ENCODE measurements around the gene CAPN9. TPM values are rescaled to one million over a fixed set of nuclear protein-coding genes. Genes with fewer than 3 reads are reported as not detected.

CAPN9 gene
- total and polyA plus RNA-seq, 5 experiments from 2014 or later: not detected

GRCh38 chr1:230743899-230744298 is 3.3 kb upstream of the CAPN9 start:
- ATAC-seq: no peak
- Mint-ChIP-seq H3K27me3 (peaks cover 4 to 17% (median 16%) of the 10 kb centered on the region in 5 donors), H3K4me3 (no peak overlapping the region), H3K4me1 (no peaks in the 10 kb centered on the region), H3K27ac (no peak overlapping the region), H3K36me3 (no peaks in the 10 kb centered on the region), H3K9me3 (no peaks in the 10 kb centered on the region)
- POLR2A ChIA-PET: no interaction called here
- no peak for DNase-seq

GRCh38 chr1:230744382-230744781 is 2.8 kb upstream of the CAPN9 start:
- DNase-seq: no peak
- POLR2A ChIA-PET: no interaction called here
- no peaks in the 10 kb centered on the region for H3K9me3 Mint-ChIP-seq
- H3K4me1 Mint-ChIP-seq: no peaks in the 10 kb centered on the region
- no peak overlapping the region for H3K27ac Mint-ChIP-seq
- no peaks in the 10 kb centered on the region for H3K36me3 Mint-ChIP-seq
- no peak for ATAC-seq
- peaks cover 4 to 16% (median 14%) of the 10 kb centered on the region in 5 donors for H3K27me3 Mint-ChIP-seq
- no peak overlapping the region for H3K4me3 Mint-ChIP-seq

DNA sequence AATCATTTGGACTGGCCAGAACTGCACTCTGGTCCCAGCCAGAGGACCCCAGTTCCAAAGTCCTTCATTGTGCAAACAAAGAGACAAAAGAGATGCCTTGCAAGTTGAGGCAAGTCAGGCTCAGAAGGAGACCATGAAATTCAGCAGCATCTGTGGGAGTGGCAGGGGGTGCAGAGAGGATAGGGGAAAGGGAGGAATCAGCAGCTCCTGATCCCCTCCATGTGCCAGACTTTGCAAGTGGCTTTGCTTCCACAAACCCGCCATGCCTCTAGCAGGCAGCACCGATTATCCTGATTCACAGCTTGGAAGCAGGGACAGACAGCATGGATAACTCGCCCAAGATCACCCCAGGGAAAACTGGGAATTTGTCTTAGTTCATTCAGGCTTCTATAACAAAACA is 2.1 kb upstream of the CAPN9 start:
- H3K36me3 Mint-ChIP-seq: no peaks in the 10 kb centered on the region
- no peak overlapping the region for H3K27ac Mint-ChIP-seq
- H3K4me1 Mint-ChIP-seq: no peaks in the 10 kb centered on the region
- no peaks in the 10 kb centered on the region for H3K9me3 Mint-ChIP-seq
- POLR2A ChIA-PET: no interaction called here
- DNase-seq (no peak), ATAC-seq (no peak)
- H3K4me3 Mint-ChIP-seq: no peak overlapping the region
- peaks cover 4 to 12% (median 8%) of the 10 kb centered on the region in 5 donors for H3K27me3 Mint-ChIP-seq

DNA sequence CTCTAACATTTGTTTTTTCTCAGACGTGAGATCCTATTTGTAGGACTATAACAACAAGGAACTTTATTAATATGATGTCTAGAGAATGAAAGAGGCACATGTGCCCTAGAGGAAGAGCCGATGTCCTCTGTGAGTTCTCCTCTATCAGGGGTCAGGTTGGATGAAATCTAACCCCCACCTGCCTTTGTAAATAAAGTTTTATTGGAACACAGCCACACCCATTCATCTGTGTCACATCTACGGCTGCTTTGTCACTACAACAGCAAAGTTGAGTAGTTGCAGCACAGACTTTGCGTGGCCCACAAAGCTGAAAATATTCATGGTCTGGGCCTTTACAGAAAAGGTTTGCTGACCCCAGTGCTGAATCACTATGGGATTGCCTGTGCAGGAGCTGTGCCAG is 571 bp upstream of the CAPN9 start:
- no peaks in the 10 kb centered on the region for H3K9me3 Mint-ChIP-seq
- H3K27me3 Mint-ChIP-seq: peaks cover 0 to 11% (median 5%) of the 10 kb centered on the region in 5 donors
- no peak for DNase-seq
- H3K4me1 Mint-ChIP-seq: peaks cover 0 to 2% (median 0%) of the 10 kb centered on the region in 4 donors
- H3K36me3 Mint-ChIP-seq: no peaks in the 10 kb centered on the region
- H3K27ac Mint-ChIP-seq: no peak overlapping the region
- H3K4me3 Mint-ChIP-seq: no peak overlapping the region
- POLR2A ChIA-PET: no interaction called here
- no peak for ATAC-seq

GRCh38 chr1:230747890-230748800 is 957 bp downstream of the CAPN9 start:
- Mint-ChIP-seq H3K4me1 (peaks cover 0 to 2% (median under 1%) of the 10 kb centered on the region in 4 donors), H3K9me3 (no peaks in the 10 kb centered on the region), H3K36me3 (no peaks in the 10 kb centered on the region), H3K4me3 (no peak overlapping the region), H3K27me3 (peaks cover 0 to 12% (median 5%) of the 10 kb centered on the region in 5 donors), H3K27ac (peak overlapping the region in 1 of 10 donors; percentile 15)
- POLR2A ChIA-PET: no interaction called here
- no peak for ATAC-seq
- DNase-seq: no peak

DNA sequence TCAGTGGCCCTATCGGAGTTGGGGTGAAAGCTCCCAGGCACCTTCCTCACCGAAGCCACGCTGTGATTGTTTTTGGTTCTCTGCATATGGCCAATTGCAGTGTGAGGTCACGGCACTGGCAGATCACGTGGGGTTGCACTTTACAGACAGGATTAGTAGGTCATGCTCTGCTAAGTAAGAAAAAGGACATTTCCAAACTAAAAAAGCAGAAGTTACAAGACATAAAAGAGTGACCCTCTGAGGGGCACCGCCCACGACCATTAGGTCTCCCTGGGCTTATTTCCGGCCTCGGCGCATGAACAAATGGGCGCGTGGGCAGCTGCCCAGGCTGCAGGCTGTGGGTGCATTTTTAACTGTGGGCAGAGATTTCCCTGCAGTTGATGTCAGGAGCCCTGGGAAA is 2.0 kb downstream of the CAPN9 start:
- peaks cover 0 to 8% (median 2%) of the 10 kb centered on the region in 4 donors for H3K4me1 Mint-ChIP-seq
- no peak overlapping the region for H3K27ac Mint-ChIP-seq
- H3K27me3 Mint-ChIP-seq: peaks cover 0 to 11% (median 5%) of the 10 kb centered on the region in 5 donors
- ATAC-seq: no peak
- no peaks in the 10 kb centered on the region for H3K9me3 Mint-ChIP-seq
- POLR2A ChIA-PET: no interaction called here
- H3K4me3 Mint-ChIP-seq: no peak overlapping the region
- no peaks in the 10 kb centered on the region for H3K36me3 Mint-ChIP-seq
- no peak for DNase-seq

- Mint-ChIP-seq H3K4me3 (no peak overlapping the region), H3K4me1 (peaks cover 0 to 8% (median 2%) of the 10 kb centered on the region in 4 donors), H3K27ac (peak overlapping the region in 1 of 10 donors; percentile 46), H3K27me3 (peaks cover 0 to 11% (median 5%) of the 10 kb centered on the region in 5 donors), H3K36me3 (no peaks in the 10 kb centered on the region), H3K9me3 (no peaks in the 10 kb centered on the region)
- ATAC-seq (no peak), DNase-seq (no peak)
- POLR2A ChIA-PET: no interaction called here
Observed at GRCh38 chr1:230749635-230750034, 2.4 kb downstream of the CAPN9 start.

GRCh38 chr1:230750576-230750975 is 3.4 kb downstream of the CAPN9 start:
- H3K27me3 Mint-ChIP-seq: peaks cover 0 to 13% (median 5%) of the 10 kb centered on the region in 5 donors

DNA sequence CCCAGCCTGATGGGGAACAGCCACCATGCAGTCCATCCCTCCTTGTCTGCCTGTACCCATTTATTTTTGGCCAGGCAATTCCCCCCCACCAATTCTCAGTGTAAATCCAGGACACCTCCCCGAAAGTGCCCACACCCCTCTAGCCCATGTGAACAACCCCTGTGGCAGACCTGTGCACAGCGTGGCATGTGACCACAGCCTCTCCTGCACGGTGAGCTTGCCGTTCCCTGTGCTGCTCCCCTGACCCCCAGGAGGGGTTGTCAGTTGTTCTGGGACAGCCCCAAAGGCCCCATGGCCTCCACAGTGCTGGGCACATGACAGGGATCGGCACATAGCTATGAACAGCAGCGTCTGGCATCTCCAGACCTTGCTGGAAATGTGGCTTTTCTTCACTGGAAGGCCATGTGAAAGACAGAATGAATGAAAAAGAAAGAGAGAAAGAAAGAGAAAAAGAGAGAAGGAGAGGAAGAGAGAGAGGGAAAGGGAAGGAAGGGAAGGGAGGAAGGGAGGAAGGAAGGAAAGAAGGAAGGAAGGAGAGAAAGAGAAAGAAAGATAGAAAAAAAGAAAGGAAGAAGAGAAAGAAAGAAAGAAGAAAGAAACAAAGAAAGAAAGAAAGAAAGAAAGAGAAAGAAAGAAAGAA is 3.9 kb downstream of the CAPN9 start:
- POLR2A ChIA-PET: no interaction called here
- Mint-ChIP-seq H3K27me3 (peaks cover 1 to 13% (median 10%) of the 10 kb centered on the region in 5 donors), H3K36me3 (no peaks in the 10 kb centered on the region), H3K4me3 (peak overlapping the region in 1 of 10 donors; percentile 13), H3K4me1 (peaks cover 0 to 8% (median 2%) of the 10 kb centered on the region in 4 donors), H3K27ac (no peak overlapping the region), H3K9me3 (no peaks in the 10 kb centered on the region)
- ATAC-seq (no peak), DNase-seq (no peak)

More at GRCh38 chr1:230750576-230750975, 3.4 kb downstream of the CAPN9 start:
- POLR2A ChIA-PET: no interaction called here
- Mint-ChIP-seq H3K9me3 (no peaks in the 10 kb centered on the region), H3K27ac (no peak overlapping the region), H3K4me1 (peaks cover 0 to 8% (median 2%) of the 10 kb centered on the region in 4 donors), H3K36me3 (no peaks in the 10 kb centered on the region), H3K4me3 (no peak overlapping the region)
- ATAC-seq: no peak
- no peak for DNase-seq

- DNase-seq: no peak
- Mint-ChIP-seq H3K27me3 (peaks cover 3 to 20% (median 17%) of the 10 kb centered on the region in 5 donors), H3K36me3 (no peaks in the 10 kb centered on the region), H3K4me1 (peaks cover 0 to 8% (median 2%) of the 10 kb centered on the region in 4 donors), H3K27ac (peak overlapping the region in 1 of 10 donors; percentile 24), H3K9me3 (no peaks in the 10 kb centered on the region), H3K4me3 (peak overlapping the region in 1 of 10 donors; percentile 33)
- ATAC-seq: no peak
- POLR2A ChIA-PET: no interaction called here
Observed at GRCh38 chr1:230752407-230752806, 5.2 kb downstream of the CAPN9 start.

GRCh38 chr1:230753191-230753585 is 6.0 kb downstream of the CAPN9 start:
- ATAC-seq (no peak), DNase-seq (no peak)
- Mint-ChIP-seq H3K27me3 (peaks cover 3 to 23% (median 17%) of the 10 kb centered on the region in 5 donors), H3K4me1 (peaks cover 0 to 8% (median 2%) of the 10 kb centered on the region in 4 donors), H3K36me3 (no peaks in the 10 kb centered on the region), H3K4me3 (peak overlapping the region in 3 of 10 donors; percentile 50 to 80 (median 66)), H3K27ac (peak overlapping the region in 1 of 10 donors; percentile 79), H3K9me3 (no peaks in the 10 kb centered on the region)
- POLR2A ChIA-PET: no interaction called here

DNA sequence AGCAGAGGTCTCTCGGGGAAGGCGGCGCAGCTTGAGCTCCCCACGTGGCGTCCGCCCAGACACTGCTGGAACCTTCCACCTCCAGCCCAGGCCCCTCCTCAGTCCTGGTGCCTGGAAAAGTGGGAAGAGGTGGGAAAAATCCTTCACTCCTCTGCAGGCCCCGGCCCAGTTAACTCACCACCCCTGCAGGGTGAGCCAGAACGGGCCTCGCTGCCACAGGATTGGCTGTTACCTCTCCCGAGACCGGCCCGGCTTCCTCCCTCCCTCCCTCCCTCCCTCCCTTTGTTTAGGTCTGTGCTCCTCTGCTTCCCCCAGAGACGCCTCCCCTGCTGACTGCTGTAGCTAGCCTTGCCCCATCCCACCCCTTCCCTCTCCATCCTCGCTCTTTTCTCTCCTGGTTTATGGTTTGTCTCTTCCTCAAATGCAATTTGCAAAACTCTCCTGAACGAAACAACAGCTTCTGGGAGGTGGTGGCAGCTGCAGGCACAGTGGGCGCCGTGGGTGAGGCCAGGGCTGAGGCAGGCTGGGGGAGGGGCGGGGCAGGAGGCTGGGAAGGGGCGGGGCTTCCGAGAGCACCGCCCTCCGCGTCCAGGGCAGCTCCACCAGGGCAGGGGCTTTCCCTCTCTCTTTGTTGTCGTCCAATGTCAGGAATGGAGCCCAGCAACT is 6.5 kb downstream of the CAPN9 start:
- POLR2A ChIA-PET: no interaction called here
- Mint-ChIP-seq H3K9me3 (no peaks in the 10 kb centered on the region), H3K27me3 (peaks cover 3 to 22% (median 17%) of the 10 kb centered on the region in 5 donors), H3K4me3 (peak overlapping the region in 8 of 10 donors; percentile 2 to 83 (median 66)), H3K27ac (peak overlapping the region in 3 of 10 donors; percentile 33 to 79 (median 71)), H3K36me3 (no peaks in the 10 kb centered on the region), H3K4me1 (peaks cover 0 to 8% (median 2%) of the 10 kb centered on the region in 4 donors)
- ATAC-seq (no peak), DNase-seq (peak in 6 of 10 donors; percentile 5 to 50 (median 23))
